K562 (cell line): ENCODE measurements around the gene LPGAT1. TPM values are rescaled to one million over a fixed set of nuclear protein-coding genes. Genes with fewer than 3 reads are reported as not detected.

ENCODE experiments used
- ATF7 ChIP-seq: fragments of 450-650 bp; IDR thresholded peaks from 2 replicates; pipeline ENCODE4 v1.7.1; 2014; ENCODE audit warnings: mild to moderate bottlenecking, moderate library complexity
- CBFB ChIP-seq: sonication (generic); formaldehyde crosslinking; IDR thresholded peaks from 2 replicates; pipeline ENCODE4 v1.4.0; 2020; ENCODE audit warnings: mild to moderate bottlenecking, missing genetic modification reagents
- DPF2 ChIP-seq: fragments of 450-650 bp; IDR thresholded peaks from 2 replicates; pipeline ENCODE4 v1.6.1; 2016
- FOXA3 ChIP-seq, 2 experiments: fragments of 450-650 bp in 1 of 2; sonication (generic) in 1 of 2; formaldehyde crosslinking; IDR thresholded peaks in 1 of 2; conservative IDR thresholded peaks in 1 of 2; 2 replicates each; pipeline versions ENCODE4 v1.4.0 to v1.8.0; 2020 to 2022; ENCODE audit warnings: mild to moderate bottlenecking in 2 of 2, missing genetic modification reagents in 1 of 2
- GATAD2A ChIP-seq: fragments of 450-650 bp; IDR thresholded peaks from 2 replicates; pipeline ENCODE4 v1.6.1; 2017
- IRF2 ChIP-seq: sonication (generic); formaldehyde crosslinking; IDR thresholded peaks from 2 replicates; pipeline ENCODE4 v1.8.1; 2022; ENCODE audit warnings: mild to moderate bottlenecking, missing genetic modification reagents
- KDM5B ChIP-seq: fragments of 200-600 bp; sonication (generic); IDR thresholded peaks from 2 replicates; pipeline ENCODE4 v1.6.1; 2012; ENCODE audit warnings: low read depth, mild to moderate bottlenecking, moderate library complexity, low read length, control low read depth, inconsistent platforms; ENCODE audit not compliant: insufficient replicate concordance
- NCOA6 ChIP-seq: fragments of 450-650 bp; IDR thresholded peaks from 2 replicates; pipeline ENCODE4 v1.6.1; 2017; ENCODE audit warnings: mild to moderate bottlenecking
- TEAD2 ChIP-seq: fragments of 450-650 bp; IDR thresholded peaks from 2 replicates; pipeline ENCODE4 v1.6.1; 2016; ENCODE audit warnings: missing genetic modification characterization, control low read depth, missing compliant biosample characterization
- ZC3H4 ChIP-seq: sonication (generic); formaldehyde crosslinking; IDR thresholded peaks from 2 replicates; pipeline ENCODE4 v1.9.0; 2021; ENCODE audit warnings: missing genetic modification reagents, borderline replicate concordance
- ZNF561 ChIP-seq: fragments of 450-650 bp; formaldehyde crosslinking; conservative IDR thresholded peaks from 2 replicates; pipeline ENCODE4 v1.4.0; 2020; ENCODE audit warnings: mild to moderate bottlenecking, moderate library complexity
- polyA plus RNA-seq, 8 experiments: library from polyadenylated mRNA; depleted of rRNA in 4 of 8; stranded (reverse) in 5 of 8; unstranded in 3 of 8; fragments of >200 nt; fragmentation: Nextera tagmentation in 2 of 8; fragmentation: Illumina TruSeq in 1 of 8; extraction: Ambion mirVana in 2 of 8; extraction: Trizol in 1 of 8; gene quantifications; 2 replicates each; pipeline versions ENCODE4 v1.2.1 to v1.2.3, GENCODE V29; 2011 to 2014; ENCODE audit warnings: inconsistent platforms in 1 of 8, missing spikeins in 1 of 8
- total RNA-seq, 7 experiments: library from RNA; depleted of rRNA in 6 of 7; stranded (reverse); fragments of >200 nt in 6 of 7; fragmentation: Illumina TruSeq in 2 of 7; extraction: Trizol in 2 of 7; gene quantifications; 2 replicates each; pipeline versions ENCODE4 v1.2.1 to v1.2.3, GENCODE V29; 2011 to 2021; ENCODE audit warnings: low replicate concordance in 1 of 7
- TF ChIP-seq, protein P1 (sequence below): sonication (generic); IDR thresholded peaks from 2 replicates; pipeline ENCODE4 v1.6.1; 2016
- TF ChIP-seq, protein P2 (sequence below), 2 experiments: fragments of 450-650 bp in 1 of 2; sonication (generic) in 1 of 2; formaldehyde crosslinking in 1 of 2; IDR thresholded peaks in 1 of 2; conservative IDR thresholded peaks in 1 of 2; 2 replicates each; pipeline versions ENCODE4 v1.6.1 to v1.8.1; 2016 to 2023; ENCODE audit warnings: mild to moderate bottlenecking in 2 of 2, moderate library complexity in 2 of 2, inconsistent platforms in 1 of 2, missing genetic modification reagents in 1 of 2
- TF ChIP-seq, protein P3 (sequence below): IDR thresholded peaks from 3 replicates; pipeline ENCODE4 v1.6.1; 2011; ENCODE audit warnings: borderline replicate concordance, mild to moderate bottlenecking; ENCODE audit not compliant: insufficient read length, insufficient read depth
- TF ChIP-seq, protein P4 (sequence below): fragments of 250-450 bp; sonication (Bioruptor Pico); IDR thresholded peaks from 2 replicates; pipeline ENCODE4 v1.5.0; 2021; ENCODE audit warnings: mild to moderate bottlenecking, borderline replicate concordance
- TF ChIP-seq, protein P5 (sequence below): IDR thresholded peaks from 3 replicates; pipeline ENCODE4 v1.6.1; 2011; ENCODE audit warnings: borderline replicate concordance, mild to moderate bottlenecking, moderate library complexity; ENCODE audit not compliant: insufficient read length; ENCODE audit errors: extremely low read depth

The LPGAT1 gene
- total and polyA plus RNA-seq, 9 of the 15 experiments (the other 6 are each of a cell fraction or from before 2014, with no cell fraction given), result 5.7 to 31.4 (median 16.3) TPM

DNA sequence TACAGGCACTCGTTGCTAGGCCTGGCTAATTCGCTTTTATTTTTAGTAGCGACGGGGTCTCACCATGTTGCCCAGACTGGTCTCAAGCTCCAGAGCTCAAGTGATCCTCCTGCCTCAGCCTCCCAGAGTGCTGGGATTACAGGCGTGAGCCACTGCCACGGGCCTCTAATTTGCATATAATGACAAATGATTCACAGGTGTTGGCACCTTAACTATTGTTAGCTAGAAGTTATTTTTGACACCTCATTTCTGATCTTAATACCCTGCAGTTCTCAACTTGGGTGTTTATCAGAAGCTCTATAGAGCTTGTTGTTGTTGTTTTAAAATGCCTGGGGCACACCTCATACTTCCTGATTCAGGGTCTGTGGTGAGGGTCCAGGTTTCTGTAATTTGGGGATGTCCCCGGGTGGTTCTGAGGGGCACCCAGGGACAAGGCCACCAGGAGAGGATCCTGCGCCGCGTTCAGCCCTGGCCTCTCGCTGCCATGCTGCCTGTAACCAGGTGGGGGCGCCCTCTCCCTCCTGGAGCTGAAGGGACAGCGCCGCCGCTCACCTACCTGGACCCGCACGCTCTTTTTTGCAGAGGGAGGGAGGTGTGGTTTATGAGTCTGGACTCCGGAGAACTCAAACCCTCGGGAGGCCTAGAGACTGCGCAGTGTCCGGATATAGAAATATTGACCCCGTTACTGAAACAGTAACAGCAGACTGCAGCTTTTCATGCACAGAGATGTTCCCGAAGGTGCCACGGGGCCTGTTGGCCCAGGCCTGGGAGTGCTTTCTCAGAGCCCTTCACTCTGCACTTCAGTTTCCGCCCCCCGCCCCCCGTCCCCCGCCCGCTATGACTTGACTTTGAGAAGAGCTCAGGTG is 132.2 kb downstream of the LPGAT1 start (continued):
- TF ChIP-seq, protein P1, sequence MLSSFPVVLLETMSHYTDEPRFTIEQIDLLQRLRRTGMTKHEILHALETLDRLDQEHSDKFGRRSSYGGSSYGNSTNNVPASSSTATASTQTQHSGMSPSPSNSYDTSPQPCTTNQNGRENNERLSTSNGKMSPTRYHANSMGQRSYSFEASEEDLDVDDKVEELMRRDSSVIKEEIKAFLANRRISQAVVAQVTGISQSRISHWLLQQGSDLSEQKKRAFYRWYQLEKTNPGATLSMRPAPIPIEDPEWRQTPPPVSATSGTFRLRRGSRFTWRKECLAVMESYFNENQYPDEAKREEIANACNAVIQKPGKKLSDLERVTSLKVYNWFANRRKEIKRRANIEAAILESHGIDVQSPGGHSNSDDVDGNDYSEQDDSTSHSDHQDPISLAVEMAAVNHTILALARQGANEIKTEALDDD, result peak; percentile 27; the same call in 1 of the 2 replicates
- no peak for TF ChIP-seq IRF2 (CRISPR knock-in tag)
- no peak for TF ChIP-seq DPF2
- TF ChIP-seq, protein P2, sequence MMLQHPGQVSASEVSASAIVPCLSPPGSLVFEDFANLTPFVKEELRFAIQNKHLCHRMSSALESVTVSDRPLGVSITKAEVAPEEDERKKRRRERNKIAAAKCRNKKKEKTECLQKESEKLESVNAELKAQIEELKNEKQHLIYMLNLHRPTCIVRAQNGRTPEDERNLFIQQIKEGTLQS (IDR thresholded peaks at IDR 0.05), result no peak
- TF ChIP-seq, protein P2 (CRISPR knock-in tag; conservative IDR thresholded peaks at IDR 0.05), result peak; percentile 71; the same call in 1 of the 2 replicates
- no peak for TF ChIP-seq NCOA6
- no peak for TF ChIP-seq CBFB (CRISPR knock-in tag)
- TF ChIP-seq TEAD2 (tag), result no peak
- TF ChIP-seq, protein P3, sequence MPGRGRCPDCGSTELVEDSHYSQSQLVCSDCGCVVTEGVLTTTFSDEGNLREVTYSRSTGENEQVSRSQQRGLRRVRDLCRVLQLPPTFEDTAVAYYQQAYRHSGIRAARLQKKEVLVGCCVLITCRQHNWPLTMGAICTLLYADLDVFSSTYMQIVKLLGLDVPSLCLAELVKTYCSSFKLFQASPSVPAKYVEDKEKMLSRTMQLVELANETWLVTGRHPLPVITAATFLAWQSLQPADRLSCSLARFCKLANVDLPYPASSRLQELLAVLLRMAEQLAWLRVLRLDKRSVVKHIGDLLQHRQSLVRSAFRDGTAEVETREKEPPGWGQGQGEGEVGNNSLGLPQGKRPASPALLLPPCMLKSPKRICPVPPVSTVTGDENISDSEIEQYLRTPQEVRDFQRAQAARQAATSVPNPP, result no peak
- TF ChIP-seq, protein P4, sequence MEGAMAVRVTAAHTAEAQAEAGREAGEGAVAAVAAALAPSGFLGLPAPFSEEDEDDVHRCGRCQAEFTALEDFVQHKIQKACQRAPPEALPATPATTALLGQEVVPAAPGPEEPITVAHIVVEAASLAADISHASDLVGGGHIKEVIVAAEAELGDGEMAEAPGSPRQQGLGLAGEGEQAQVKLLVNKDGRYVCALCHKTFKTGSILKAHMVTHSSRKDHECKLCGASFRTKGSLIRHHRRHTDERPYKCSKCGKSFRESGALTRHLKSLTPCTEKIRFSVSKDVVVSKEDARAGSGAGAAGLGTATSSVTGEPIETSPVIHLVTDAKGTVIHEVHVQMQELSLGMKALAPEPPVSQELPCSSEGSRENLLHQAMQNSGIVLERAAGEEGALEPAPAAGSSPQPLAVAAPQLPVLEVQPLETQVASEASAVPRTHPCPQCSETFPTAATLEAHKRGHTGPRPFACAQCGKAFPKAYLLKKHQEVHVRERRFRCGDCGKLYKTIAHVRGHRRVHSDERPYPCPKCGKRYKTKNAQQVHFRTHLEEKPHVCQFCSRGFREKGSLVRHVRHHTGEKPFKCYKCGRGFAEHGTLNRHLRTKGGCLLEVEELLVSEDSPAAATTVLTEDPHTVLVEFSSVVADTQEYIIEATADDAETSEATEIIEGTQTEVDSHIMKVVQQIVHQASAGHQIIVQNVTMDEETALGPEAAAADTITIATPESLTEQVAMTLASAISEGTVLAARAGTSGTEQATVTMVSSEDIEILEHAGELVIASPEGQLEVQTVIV (CRISPR knock-in tag), result no peak
- TF ChIP-seq KDM5B, result no peak
- TF ChIP-seq, protein P5, sequence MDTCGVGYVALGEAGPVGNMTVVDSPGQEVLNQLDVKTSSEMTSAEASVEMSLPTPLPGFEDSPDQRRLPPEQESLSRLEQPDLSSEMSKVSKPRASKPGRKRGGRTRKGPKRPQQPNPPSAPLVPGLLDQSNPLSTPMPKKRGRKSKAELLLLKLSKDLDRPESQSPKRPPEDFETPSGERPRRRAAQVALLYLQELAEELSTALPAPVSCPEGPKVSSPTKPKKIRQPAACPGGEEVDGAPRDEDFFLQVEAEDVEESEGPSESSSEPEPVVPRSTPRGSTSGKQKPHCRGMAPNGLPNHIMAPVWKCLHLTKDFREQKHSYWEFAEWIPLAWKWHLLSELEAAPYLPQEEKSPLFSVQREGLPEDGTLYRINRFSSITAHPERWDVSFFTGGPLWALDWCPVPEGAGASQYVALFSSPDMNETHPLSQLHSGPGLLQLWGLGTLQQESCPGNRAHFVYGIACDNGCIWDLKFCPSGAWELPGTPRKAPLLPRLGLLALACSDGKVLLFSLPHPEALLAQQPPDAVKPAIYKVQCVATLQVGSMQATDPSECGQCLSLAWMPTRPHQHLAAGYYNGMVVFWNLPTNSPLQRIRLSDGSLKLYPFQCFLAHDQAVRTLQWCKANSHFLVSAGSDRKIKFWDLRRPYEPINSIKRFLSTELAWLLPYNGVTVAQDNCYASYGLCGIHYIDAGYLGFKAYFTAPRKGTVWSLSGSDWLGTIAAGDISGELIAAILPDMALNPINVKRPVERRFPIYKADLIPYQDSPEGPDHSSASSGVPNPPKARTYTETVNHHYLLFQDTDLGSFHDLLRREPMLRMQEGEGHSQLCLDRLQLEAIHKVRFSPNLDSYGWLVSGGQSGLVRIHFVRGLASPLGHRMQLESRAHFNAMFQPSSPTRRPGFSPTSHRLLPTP, result no peak
- no peak for TF ChIP-seq ZNF561
- TF ChIP-seq ATF7, result 0 out of 2 replicates have a peak, but pooled peaks have one; percentile 49
- TF ChIP-seq GATAD2A, result no peak
- TF ChIP-seq FOXA3 (CRISPR knock-in tag; conservative IDR thresholded peaks at IDR 0.05 in 1 of 2, IDR thresholded peaks at IDR 0.05 in 1 of 2), result no peak
- no peak for TF ChIP-seq ZC3H4 (CRISPR knock-in tag)
